NT2/D1 (cell line): Measurements from ENCODE around the gene MRC2.

Source experiments
- DNase-seq: peaks from one replicate; pipeline ENCODE4 v3.0.0-alpha.2; 2011; ENCODE audit warnings: low read depth, low spot score
- H3K27me3 ChIP-seq: 2 replicates; pipeline ENCODE4 v1.6.0; 2011; ENCODE audit warnings: mild to moderate bottlenecking; ENCODE audit not compliant: insufficient read length, insufficient read depth
- H3K36me3 ChIP-seq: 2 replicates; pipeline ENCODE4 v1.6.1; 2011; ENCODE audit warnings: mild to moderate bottlenecking, low read length, mixed read lengths; ENCODE audit not compliant: insufficient read depth, insufficient read length
- H3K4me1 ChIP-seq: 2 replicates; pipeline ENCODE4 v1.5.1; 2011; ENCODE audit not compliant: insufficient read depth, insufficient read length
- H3K4me3 ChIP-seq: 2 replicates; pipeline ENCODE4 v1.5.1; 2011; ENCODE audit warnings: low read depth; ENCODE audit not compliant: insufficient read length
- H3K9ac ChIP-seq: 2 replicates; pipeline ENCODE4 v1.6.0; 2011; ENCODE audit warnings: low read depth; ENCODE audit not compliant: insufficient read length
- H3K9me3 ChIP-seq: 2 replicates; pipeline ENCODE4 v1.5.1; 2011; ENCODE audit warnings: mild to moderate bottlenecking, low read length; ENCODE audit not compliant: insufficient read depth
- SUZ12 ChIP-seq: IDR thresholded peaks from 2 replicates; pipeline ENCODE4 v1.6.1; 2011; ENCODE audit not compliant: insufficient read length, insufficient read depth; ENCODE audit errors: extremely low read depth
- YY1 ChIP-seq: IDR thresholded peaks from 2 replicates; pipeline ENCODE4 v1.6.1; 2011; ENCODE audit not compliant: insufficient read length, insufficient read depth
- ZNF274 ChIP-seq: IDR thresholded peaks from 2 replicates; pipeline ENCODE4 v1.6.1; 2011; ENCODE audit warnings: mild to moderate bottlenecking, low read depth, low read length

Gene MRC2

GRCh38 chr17:62666061-62666800 is 38.8 kb downstream of the MRC2 start:
- Histone ChIP-seq H3K27me3 (no peaks in the 10 kb centered on the region), H3K4me3 (no peak overlapping the region), H3K36me3 (peaks cover 47% of the 10 kb centered on the region), H3K9ac (no peak overlapping the region), H3K4me1 (peaks cover 6% of the 10 kb centered on the region), H3K9me3 (no peaks in the 10 kb centered on the region)
- TF ChIP-seq YY1 (no peak), SUZ12 (no peak), ZNF274 (no peak)
- DNase-seq = no peak

- no peaks in the 10 kb centered on the region for H3K27me3 ChIP-seq
- DNase-seq = no peak
- H3K9ac ChIP-seq = no peak overlapping the region
- H3K36me3 ChIP-seq = peaks cover 52% of the 10 kb centered on the region
- no peaks in the 10 kb centered on the region for H3K9me3 ChIP-seq
- H3K4me3 ChIP-seq = no peak overlapping the region
- peaks cover 7% of the 10 kb centered on the region for H3K4me1 ChIP-seq
- TF ChIP-seq SUZ12 (no peak), ZNF274 (no peak), YY1 (no peak)
These were observed 39.5 kb downstream of the MRC2 start for GRCh38 chr17:62666801-62667591.

GRCh38 chr17:62668091-62668804 is 40.8 kb downstream of the MRC2 start:
- no peaks in the 10 kb centered on the region for H3K27me3 ChIP-seq
- H3K9ac ChIP-seq = no peak overlapping the region
- peaks cover 9% of the 10 kb centered on the region for H3K4me1 ChIP-seq
- no peaks in the 10 kb centered on the region for H3K9me3 ChIP-seq
- TF ChIP-seq YY1 = no peak
- no peak for TF ChIP-seq ZNF274
- no peak for TF ChIP-seq SUZ12
- DNase-seq = no peak
- H3K36me3 ChIP-seq = peaks cover 62% of the 10 kb centered on the region
- H3K4me3 ChIP-seq = no peak overlapping the region

DNA sequence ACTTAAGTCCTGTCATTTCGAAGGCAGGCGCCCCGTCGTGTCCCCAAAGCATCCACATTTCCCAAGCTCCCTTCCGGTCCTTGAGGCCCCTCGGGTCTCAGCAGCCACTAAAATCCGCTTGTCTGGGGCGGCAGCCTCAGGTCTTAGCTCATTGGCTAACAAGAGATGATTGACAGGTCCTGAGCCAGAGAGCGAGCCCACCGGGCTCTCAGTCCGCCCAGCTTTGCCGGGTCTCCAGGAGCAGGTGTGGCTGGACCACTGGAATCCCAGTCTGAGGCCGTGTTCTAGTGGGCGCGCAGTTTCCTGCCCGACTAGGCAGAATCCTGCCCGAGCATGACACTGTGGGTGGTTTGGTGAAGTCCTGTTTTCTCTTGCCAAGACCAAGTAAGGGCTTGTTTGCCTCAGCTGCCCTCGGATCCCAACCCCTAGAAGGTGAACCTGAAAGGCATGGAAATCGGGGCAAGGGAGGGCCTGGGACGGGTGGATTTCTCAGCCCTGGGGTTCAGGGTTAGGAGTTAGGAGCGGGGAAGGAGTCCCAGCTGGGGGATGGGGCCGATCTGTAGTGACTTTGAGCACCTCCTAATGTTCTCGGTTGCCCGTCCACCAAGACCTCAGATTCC is 42.8 kb downstream of the MRC2 start:
- Histone ChIP-seq H3K27me3 (no peaks in the 10 kb centered on the region), H3K36me3 (peaks cover 73% of the 10 kb centered on the region), H3K9ac (no peak overlapping the region), H3K4me1 (peaks cover 12% of the 10 kb centered on the region), H3K9me3 (no peaks in the 10 kb centered on the region), H3K4me3 (no peak overlapping the region)
- TF ChIP-seq YY1 = no peak
- no peak for TF ChIP-seq ZNF274
- no peak for TF ChIP-seq SUZ12
- no peak for DNase-seq

GRCh38 chr17:62671553-62671952 is 44.1 kb downstream of the MRC2 start:
- DNase-seq = no peak
- H3K9me3 ChIP-seq = no peaks in the 10 kb centered on the region
- H3K4me1 ChIP-seq = peaks cover 12% of the 10 kb centered on the region
- H3K36me3 ChIP-seq = peaks cover 73% of the 10 kb centered on the region
- H3K4me3 ChIP-seq = no peak overlapping the region
- no peaks in the 10 kb centered on the region for H3K27me3 ChIP-seq
- TF ChIP-seq ZNF274 = no peak
- no peak for TF ChIP-seq SUZ12
- no peak for TF ChIP-seq YY1
- H3K9ac ChIP-seq = no peak overlapping the region

DNA sequence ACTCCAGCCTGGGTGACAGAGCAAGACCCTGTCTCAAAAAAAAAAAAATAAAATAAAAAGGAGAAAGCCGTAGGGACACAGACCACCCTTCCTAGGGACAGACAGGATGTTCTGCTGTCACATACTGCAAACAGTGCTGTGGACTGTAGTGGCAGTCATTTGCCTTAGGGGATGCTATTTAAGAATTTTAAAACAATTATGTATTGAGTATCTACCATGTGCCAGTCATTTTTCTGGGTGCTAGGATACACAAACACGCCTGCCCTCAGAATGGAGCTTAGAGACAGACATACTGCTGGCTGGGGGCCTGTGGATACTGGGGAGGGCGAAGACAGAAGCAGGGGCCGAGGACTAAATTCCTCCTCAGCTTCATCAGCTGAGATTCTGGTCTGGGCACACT is 45.5 kb downstream of the MRC2 start:
- H3K36me3 ChIP-seq = peaks cover 74% of the 10 kb centered on the region
- H3K4me1 ChIP-seq = peaks cover 10% of the 10 kb centered on the region
- no peaks in the 10 kb centered on the region for H3K27me3 ChIP-seq
- H3K9me3 ChIP-seq = no peaks in the 10 kb centered on the region
- DNase-seq = no peak
- H3K4me3 ChIP-seq = no peak overlapping the region
- no peak overlapping the region for H3K9ac ChIP-seq
- TF ChIP-seq YY1 (no peak), SUZ12 (no peak), ZNF274 (no peak)
